Measurements from ENCODE around the gene IQSEC2. TPM values are rescaled to one million over a fixed set of nuclear protein-coding genes. Genes with fewer than 3 reads are reported as not detected.

IQSEC2 gene
- 4.0 and 4.2 TPM in 2 replicates for total RNA-seq

GRCh38 chrX:53281321-53281822, at the start of gene IQSEC2:
TSS of gene IQSEC2 (minus strand) at chrX:53281584.

GRCh38 chrX:53224860-53225797, 56.3 kb downstream of the IQSEC2 start, which contains the start of gene KDM5C:
TSS of gene KDM5C (minus strand) at chrX:53225207. CDS start at chrX:53224889, 318 bp downstream.

Small RNAs within 50 kb of the gene (small RNA-seq; reads per million reads assigned to genes)
- gene RF00019: not detected

Other genes with a start within 250 kb of the IQSEC2 start
- 1.9 and 3.6 TPM in 2 replicates for gene GPR173, start 232.8 kb downstream of the IQSEC2 start, total RNA-seq
- 8.3 and 8.5 TPM in 2 replicates for gene TSPYL2, start 199.2 kb downstream of the IQSEC2 start, total RNA-seq
- gene KANTR, start 187.4 kb downstream of the IQSEC2 start, total RNA-seq: 6.7 and 7.5 TPM in 2 replicates
- 106 and 121 TPM in 2 replicates for gene KDM5C, start 56.4 kb downstream of the IQSEC2 start, total RNA-seq
- gene SMC1A, start 141.1 kb upstream of the IQSEC2 start, total RNA-seq: 20.3 and 30.4 TPM in 2 replicates
- gene RIBC1, start 141.3 kb upstream of the IQSEC2 start, total RNA-seq: 0.19 TPM in 1 of 2 replicates, not detected in the other
- gene HSD17B10, start 152.8 kb upstream of the IQSEC2 start, total RNA-seq: 47.9 and 52.3 TPM in 2 replicates